Dermis blood vessel endothelial cell (primary cell): Measurements from ENCODE around the gene ZMIZ1. TPM values are rescaled to one million over a fixed set of nuclear protein-coding genes. Genes with fewer than 3 reads are reported as not detected.

Experiments used
- DNase-seq: peaks from one replicate; pipeline ENCODE4 v3.0.0; 2010
- total RNA-seq: library from RNA; depleted of rRNA; stranded (reverse); fragments of >200 nt; gene quantifications from 2 replicates; pipeline ENCODE4 v1.2.3, GENCODE V29; 2014

ZMIZ1 gene
- total RNA-seq, 1 donor from 2014 or later, result 18.2 TPM

GRCh38 chr10:79311581-79312407 is 243.0 kb downstream of the ZMIZ1 start:
- no peak for DNase-seq

- no peak for DNase-seq
Measured at GRCh38 chr10:79312601-79313187, 243.9 kb downstream of the ZMIZ1 start.

GRCh38 chr10:79313320-79313719 is 244.6 kb downstream of the ZMIZ1 start:
- no peak for DNase-seq

- no peak for DNase-seq
Measured at GRCh38 chr10:79313911-79314439, 245.2 kb downstream of the ZMIZ1 start.

- DNase-seq, result no peak
Measured at GRCh38 chr10:79314761-79315601, 246.2 kb downstream of the ZMIZ1 start.

GRCh38 chr10:79315602-79315920 is 246.8 kb downstream of the ZMIZ1 start:
- DNase-seq, result no peak

- peak; percentile 10 for DNase-seq
Measured at GRCh38 chr10:79316671-79317431, 248.1 kb downstream of the ZMIZ1 start.

- no peak for DNase-seq
Measured at GRCh38 chr10:79318369-79318768, 249.6 kb downstream of the ZMIZ1 start.

- DNase-seq, result no peak
Measured at GRCh38 chr10:79319115-79319771, 250.5 kb downstream of the ZMIZ1 start.

GRCh38 chr10:79320316-79320715 is 251.6 kb downstream of the ZMIZ1 start:
- no peak for DNase-seq

GRCh38 chr10:79320820-79321493 is 252.2 kb downstream of the ZMIZ1 start:
- DNase-seq, result no peak

GRCh38 chr10:79321494-79321882 is 252.7 kb downstream of the ZMIZ1 start:
- DNase-seq, result no peak

GRCh38 chr10:79321951-79322350 is 253.2 kb downstream of the ZMIZ1 start:
- no peak for DNase-seq

- DNase-seq, result no peak
Measured at GRCh38 chr10:79322616-79323543, 254.1 kb downstream of the ZMIZ1 start.

GRCh38 chr10:79323602-79324001 is 254.8 kb downstream of the ZMIZ1 start:
- no peak for DNase-seq

GRCh38 chr10:79324032-79324695 is 255.4 kb downstream of the ZMIZ1 start:
- no peak for DNase-seq

GRCh38 chr10:79326361-79327089 is 257.8 kb downstream of the ZMIZ1 start:
- DNase-seq, result no peak

GRCh38 chr10:79327090-79327457 is 258.3 kb downstream of the ZMIZ1 start:
- no peak for DNase-seq

GRCh38 chr10:79328147-79328701 is 259.5 kb downstream of the ZMIZ1 start:
- DNase-seq, result no peak
